ENCODE data around the gene DROSHA.
"Not testable (repeated sequence)": the region's sequence is repeated elsewhere in the genome, so short reads cannot be mapped to it uniquely, and the experiment has no call there.

Gene DROSHA

GRCh38 chr5:31380049-31380448 lies 151.8 kb downstream of the DROSHA start:
- no peak for DNase-seq (ENCODE audit: low read depth)

- no peak for DNase-seq (ENCODE audit: low read depth)
Measured at GRCh38 chr5:31378838-31379237, 153.1 kb downstream of the DROSHA start.

DNA sequence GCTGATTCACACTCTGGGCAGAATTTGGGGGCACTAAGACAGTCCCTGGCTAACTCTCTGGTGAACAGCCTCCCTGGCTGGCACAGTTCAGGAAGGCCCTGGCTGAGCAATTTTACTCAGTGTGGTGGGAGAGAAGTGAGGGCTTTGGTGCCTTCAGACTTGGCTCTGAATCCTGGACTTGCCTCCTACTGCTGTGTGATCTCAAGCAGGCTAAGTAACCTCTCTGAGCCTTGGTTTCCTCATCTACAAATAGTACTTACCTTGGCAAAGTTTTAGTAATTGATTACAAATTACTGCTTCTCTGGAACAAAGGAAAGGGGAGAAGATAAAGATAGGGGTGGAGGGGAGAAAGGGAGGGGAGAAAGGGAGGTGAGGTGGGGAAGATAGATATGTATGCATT lies 153.8 kb downstream of the DROSHA start:
- DNase-seq (ENCODE audit: low read depth): no peak

GRCh38 chr5:31377274-31377946 lies 154.5 kb downstream of the DROSHA start:
- no peak for DNase-seq (ENCODE audit: low read depth)

- DNase-seq (ENCODE audit: low read depth): no peak
Measured at GRCh38 chr5:31375999-31376720, 155.7 kb downstream of the DROSHA start.

DNA sequence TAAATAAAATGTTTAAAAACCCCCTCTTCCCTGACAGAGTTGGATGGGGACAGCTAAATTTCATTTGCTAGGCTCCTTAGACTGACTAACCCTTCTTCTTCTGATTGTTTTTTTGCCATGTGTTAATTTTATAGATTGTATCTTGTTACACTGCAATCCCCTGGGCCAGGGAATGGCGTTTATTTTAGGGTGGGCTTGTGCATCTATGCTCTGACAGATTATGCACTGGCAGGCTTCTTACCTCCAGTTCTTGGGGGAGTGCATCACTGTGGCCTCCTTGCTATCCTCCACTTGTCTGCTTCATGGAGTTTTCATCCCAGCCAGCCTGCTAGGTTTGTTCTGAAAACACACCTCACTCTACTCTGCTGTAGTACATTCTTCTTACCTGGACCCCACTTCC lies 159.8 kb downstream of the DROSHA start:
- DNase-seq (ENCODE audit: low read depth): no peak

DNA sequence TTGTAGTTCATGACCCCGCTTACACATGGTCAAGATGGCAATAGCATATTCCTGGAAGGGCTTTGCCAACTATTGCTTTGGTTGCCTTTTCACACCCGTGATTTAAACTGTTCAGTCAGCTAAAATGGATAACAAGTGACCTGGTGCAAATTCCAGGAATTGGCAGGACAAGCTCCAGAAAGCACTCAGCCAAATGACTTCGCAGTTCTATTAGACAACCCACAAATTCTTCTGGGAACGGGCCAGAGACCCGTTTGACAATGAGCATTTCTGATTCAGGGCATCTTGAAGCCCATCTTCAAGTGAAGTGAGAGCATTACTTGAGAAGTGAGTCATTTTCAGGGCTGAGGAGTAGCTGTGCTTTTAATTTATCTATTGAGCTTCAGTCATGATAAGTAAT lies 165.0 kb downstream of the DROSHA start:
- no peak for DNase-seq (ENCODE audit: low read depth)

DNA sequence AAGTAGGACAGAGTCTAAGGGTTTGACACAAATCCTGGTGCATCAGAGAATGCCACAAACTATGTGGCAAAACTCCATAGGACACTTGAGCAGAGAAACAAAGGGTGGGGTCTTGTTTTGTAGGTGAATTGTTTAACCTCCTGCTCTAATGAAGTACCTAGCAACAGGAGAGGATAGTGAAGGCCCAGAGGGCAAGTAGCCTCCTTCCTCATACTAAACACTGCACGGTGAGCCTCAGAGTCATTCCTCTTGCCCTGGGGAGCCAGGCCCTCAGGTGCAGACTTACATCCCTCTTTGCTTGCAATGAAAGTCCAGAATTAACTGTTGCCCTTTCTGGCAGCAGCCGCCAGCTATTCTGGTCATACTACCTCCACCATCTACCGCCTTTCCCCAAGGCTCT lies 166.1 kb downstream of the DROSHA start:
- DNase-seq (ENCODE audit: low read depth): no peak

DNA sequence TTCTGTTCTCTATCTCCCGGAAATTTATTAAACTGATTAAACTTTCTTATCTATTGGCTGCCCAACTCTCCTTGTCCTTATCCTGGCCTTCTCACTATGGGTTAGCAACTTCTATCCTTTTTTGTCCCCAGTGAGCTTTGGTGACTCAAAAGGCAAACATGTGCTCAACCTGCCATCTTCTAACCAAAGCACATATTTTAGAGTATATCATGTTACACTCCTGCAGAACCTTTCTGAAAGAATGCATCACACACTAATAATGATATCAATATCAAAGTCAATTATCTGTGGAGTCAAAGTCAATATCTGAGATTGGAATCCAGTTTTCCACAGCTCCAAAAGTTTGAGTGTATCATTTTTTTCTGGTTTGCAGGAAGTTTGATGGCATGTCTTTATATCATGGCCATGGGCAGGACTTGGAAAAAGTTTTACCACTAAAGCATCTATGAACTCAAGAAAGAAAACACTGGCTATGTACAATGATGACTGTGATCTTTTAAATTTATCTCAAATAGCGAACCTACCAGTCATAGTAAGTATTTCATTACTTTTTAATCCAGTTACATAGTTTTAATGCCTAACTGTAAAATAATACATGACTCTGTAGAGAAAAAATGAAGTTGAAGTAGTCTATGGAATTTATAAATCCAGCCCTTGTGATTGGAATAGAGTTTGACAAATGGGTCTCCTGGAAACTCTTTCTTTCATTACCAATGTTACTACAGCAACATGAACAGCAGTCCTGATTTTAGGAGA lies 166.8 kb downstream of the DROSHA start:
- no peak for DNase-seq (ENCODE audit: low read depth)

- no peak for DNase-seq (ENCODE audit: low read depth)
Measured at GRCh38 chr5:31362931-31363568, 168.8 kb downstream of the DROSHA start.

GRCh38 chr5:31362529-31362900 lies 169.4 kb downstream of the DROSHA start:
- no peak for DNase-seq (ENCODE audit: low read depth)

DNA sequence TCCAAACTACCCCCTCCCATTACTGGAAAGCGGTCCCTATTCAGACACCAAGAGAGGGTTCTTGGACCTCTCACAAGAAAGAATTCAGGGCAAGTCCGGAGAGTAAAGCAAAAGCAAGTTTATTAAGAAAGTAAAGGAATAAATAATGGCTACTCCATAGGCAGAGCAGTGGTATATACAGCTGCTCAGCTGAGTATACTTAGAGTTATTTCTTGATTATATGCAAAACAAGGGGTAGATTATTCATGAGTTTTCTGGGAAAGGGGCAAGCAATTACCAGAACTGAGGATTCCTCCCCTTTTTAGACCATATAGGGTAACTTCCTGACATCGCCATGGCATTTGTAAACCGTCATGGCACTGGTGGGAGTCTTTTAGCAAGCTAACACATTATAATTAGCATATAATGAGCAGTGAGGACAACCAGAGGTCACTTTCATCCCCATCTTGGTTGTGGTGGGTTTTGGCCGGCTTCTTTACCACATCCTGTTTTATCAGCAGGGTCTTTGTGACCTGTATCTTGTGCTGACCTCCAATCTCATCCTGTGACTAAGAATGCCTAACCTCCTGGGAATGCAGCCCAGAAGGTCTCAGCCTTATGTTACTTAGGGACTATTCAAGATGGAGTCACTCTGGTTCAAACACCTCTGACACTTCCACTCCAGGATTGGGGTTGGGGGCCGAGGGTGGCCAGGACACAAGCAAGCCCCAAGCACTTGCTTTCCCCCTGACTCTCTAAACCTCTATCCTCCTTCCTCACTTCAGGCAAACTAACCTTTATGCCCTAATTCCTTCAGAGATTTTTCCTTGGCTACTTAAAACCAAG lies 170.0 kb downstream of the DROSHA start:
- not testable (repeated sequence) for DNase-seq (ENCODE audit: low read depth)

- no peak for DNase-seq (ENCODE audit: low read depth)
Measured at GRCh38 chr5:31361234-31361633, 170.7 kb downstream of the DROSHA start.

- DNase-seq (ENCODE audit: low read depth): no peak
Measured at GRCh38 chr5:31359839-31360238, 172.1 kb downstream of the DROSHA start.

- DNase-seq (ENCODE audit: low read depth): no peak
Measured at GRCh38 chr5:31357038-31357437, 174.9 kb downstream of the DROSHA start.

DNA sequence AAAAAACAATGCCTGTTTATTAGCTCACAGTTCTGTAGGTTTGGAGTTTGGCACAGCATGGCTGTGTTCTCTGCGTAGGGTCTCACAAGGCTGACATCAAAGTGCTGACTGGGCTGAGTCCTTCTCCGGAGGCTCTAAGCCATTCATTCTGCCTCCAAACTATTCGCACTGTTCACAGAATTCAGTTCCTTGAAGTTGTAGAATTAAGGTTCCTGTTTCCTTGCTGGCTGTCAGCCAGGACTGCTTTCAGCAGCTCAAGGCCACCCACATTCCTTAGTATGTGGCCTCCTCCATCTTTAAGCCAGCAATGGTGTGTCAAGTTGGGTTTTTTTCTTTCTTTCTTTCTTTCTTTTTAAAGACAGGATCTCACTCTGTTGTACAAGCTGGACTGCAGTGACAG lies 176.6 kb downstream of the DROSHA start:
- DNase-seq (ENCODE audit: low read depth): no peak

Measured in activated T-helper 1 cell treated with Interleukin-2 at 50 U/mL for 16 hours (primary cell).